Measurements from ENCODE around the gene ARID3A. TPM values are rescaled to one million over a fixed set of nuclear protein-coding genes. Genes with fewer than 3 reads are reported as not detected.
A peak's percentile ranks its signal among the peaks of the same experiment; 100 is the strongest.

Gene ARID3A
- polyA plus RNA-seq, 6 donors from 2014 or later: 0.13 to 1.1 (median 0.59) TPM

DNA sequence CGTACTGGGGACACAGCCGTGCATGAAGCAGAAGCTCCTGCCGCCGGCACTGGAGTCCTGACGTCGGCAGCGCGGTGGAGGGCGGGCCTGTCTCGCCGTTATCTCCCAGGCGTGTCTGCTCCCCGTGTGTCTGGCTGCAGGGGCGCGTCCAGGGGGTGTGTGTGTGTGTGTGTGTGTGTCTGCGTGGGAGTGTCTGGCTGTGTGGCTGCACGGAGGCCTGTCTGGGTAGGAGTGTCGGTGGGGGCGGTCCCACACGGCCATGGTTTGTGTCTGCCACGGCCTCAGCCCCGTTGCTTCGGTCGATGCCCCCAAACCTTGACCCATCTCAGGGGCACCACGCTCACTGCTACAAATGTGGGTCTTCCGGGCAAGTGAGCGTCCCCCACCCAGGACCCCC is 18.3 kb downstream of the ARID3A start:
- DNase-seq (peak; percentile 42), ATAC-seq (ENCODE audit: low read depth in 2 of 2) (no peak)
- Mint-ChIP-seq H3K4me1 (peaks cover 28 to 45% (median 43%) of the 10 kb centered on the region in 3 donors), H3K36me3 (no peaks in the 10 kb centered on the region), H3K4me3 (peak overlapping the region in 1 of 8 donors; percentile 45), H3K9me3 (peaks cover 0 to 2% (median 0%) of the 10 kb centered on the region in 7 donors), H3K27me3 (no peaks in the 10 kb centered on the region), H3K27ac (peak overlapping the region in 4 of 6 donors; percentile 33 to 97 (median 90))

DNA sequence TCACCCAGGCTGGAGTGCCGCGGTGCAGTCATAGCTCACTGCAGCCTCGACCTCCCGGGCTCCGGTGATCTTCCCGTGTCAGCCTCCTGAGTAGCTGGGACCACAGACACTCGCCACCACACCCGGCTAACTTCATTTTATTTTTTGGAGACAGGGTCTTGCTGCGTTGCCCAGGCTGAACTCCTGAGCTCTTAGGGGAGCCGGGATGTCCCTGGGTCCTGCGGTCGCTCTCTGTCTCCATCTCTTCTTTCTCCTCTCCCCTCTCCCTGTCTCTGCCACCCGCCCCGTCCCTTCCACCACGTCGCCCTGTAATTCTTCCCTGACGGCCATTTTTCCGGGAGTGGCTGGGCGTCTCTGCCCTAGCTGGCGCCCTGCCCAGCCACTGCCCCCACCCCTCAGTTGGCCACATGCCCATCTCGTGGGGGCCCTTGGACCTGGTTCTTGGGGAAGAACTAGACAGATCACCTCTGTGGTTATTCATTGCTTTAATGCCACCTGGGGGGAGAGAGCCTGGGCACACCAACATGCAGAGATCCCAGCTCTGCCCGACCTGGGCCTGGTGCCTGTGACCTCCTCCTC is 18.9 kb downstream of the ARID3A start:
- H3K4me3 Mint-ChIP-seq: no peak overlapping the region

DNA sequence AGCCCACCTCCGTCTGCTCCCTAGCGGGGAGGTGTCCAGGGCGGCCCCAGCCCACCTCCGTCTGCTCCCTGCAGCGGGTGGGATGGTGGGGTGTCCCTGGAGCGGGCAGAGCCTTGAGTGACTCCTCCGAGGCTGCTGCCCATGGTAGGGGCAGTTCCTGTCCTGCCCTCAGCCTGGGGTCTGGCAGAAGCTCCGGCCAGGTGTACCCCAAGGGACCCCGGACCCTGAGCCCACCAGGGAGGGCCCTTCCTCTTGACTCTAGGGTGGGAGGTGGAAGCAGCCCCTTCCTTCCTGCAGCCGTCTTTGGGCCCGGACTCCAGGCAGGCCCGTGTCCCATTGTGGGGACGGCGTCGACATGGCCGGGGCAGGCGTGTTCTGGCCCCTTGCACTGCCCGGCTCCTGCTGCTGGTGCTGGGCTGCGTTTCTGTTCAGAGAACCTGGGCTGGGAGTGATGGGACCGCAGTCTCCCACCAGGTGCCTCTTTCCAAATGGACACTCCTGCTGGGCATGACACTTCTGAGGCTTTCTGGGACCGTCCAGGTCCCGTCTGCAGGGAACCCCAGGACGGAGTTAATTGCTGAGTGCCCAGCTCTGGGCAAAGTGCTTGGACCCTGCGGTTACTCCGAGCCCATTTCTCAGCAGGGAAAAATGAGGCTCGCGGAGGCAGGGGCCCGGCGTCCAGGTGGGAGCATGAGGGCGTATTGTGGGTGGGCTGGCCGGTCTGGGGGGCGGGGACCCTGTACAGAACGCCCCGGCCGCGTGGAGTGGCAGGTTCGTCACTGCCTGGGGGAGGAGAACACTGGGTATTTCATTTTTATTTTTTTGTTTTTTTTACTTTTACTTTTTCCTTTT is 19.8 kb downstream of the ARID3A start:
- ATAC-seq (ENCODE audit: low read depth in 2 of 2) (no peak), DNase-seq (no peak)
- Mint-ChIP-seq H3K36me3 (no peaks in the 10 kb centered on the region), H3K27ac (peak overlapping the region in 3 of 6 donors; percentile 73 to 97 (median 76)), H3K4me1 (peaks cover 17 to 38% (median 34%) of the 10 kb centered on the region in 3 donors), H3K4me3 (no peak overlapping the region), H3K9me3 (peaks cover 0 to 2% (median 0%) of the 10 kb centered on the region in 7 donors), H3K27me3 (no peaks in the 10 kb centered on the region)

More for the DNA sequence above, 18.9 kb downstream of the ARID3A start:
- Mint-ChIP-seq H3K4me1 (peaks cover 24 to 43% (median 39%) of the 10 kb centered on the region in 3 donors), H3K27me3 (no peaks in the 10 kb centered on the region), H3K27ac (peak overlapping the region; percentile 76 to 97 (median 86)), H3K9me3 (peaks cover 0 to 2% (median 0%) of the 10 kb centered on the region in 7 donors), H3K36me3 (no peaks in the 10 kb centered on the region)
- DNase-seq: no peak
- ATAC-seq (ENCODE audit: low read depth in 2 of 2): no peak

DNA sequence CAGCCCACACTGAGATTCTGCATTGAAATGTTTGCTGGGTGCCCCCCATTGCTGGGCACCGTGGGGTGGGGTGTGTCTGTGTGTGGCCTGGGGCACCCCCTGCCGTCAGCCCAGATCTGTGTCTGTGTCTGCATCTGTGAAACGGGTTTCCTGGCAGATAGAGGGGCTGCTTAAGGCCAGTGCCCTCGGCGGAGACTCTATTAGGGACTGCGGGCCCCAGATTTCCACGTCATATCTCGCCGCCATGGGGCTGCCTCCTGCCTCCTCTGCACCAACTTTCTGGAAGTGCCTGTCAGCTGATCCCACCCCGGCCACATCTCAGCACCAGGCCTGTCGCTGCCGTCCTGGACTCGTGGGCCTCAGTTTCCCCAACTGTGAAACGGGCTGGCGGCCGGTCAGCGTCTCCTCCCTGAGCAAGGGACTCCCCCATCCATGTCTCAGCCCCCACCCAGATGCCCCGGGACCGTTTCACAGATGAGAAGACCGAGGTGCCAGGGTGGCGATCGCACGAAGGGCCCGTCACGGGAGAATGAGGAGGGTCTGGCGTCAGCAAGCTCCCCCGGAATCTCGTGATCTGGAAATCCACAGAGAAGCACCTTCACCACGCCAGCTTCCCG is 21.4 kb downstream of the ARID3A start:
- peaks cover 0 to 2% (median 0%) of the 10 kb centered on the region in 7 donors for H3K9me3 Mint-ChIP-seq
- DNase-seq (no peak), ATAC-seq (ENCODE audit: low read depth in 2 of 2) (peak in 1 of 2 donors; percentile 32)
- H3K36me3 Mint-ChIP-seq: no peaks in the 10 kb centered on the region
- H3K4me3 Mint-ChIP-seq: peak overlapping the region; percentile 62 to 85 (median 76)
- peaks cover 12 to 34% (median 29%) of the 10 kb centered on the region in 3 donors for H3K4me1 Mint-ChIP-seq
- H3K27ac Mint-ChIP-seq: peak overlapping the region; percentile 97 to 99 (median 99)
- H3K27me3 Mint-ChIP-seq: no peaks in the 10 kb centered on the region

DNA sequence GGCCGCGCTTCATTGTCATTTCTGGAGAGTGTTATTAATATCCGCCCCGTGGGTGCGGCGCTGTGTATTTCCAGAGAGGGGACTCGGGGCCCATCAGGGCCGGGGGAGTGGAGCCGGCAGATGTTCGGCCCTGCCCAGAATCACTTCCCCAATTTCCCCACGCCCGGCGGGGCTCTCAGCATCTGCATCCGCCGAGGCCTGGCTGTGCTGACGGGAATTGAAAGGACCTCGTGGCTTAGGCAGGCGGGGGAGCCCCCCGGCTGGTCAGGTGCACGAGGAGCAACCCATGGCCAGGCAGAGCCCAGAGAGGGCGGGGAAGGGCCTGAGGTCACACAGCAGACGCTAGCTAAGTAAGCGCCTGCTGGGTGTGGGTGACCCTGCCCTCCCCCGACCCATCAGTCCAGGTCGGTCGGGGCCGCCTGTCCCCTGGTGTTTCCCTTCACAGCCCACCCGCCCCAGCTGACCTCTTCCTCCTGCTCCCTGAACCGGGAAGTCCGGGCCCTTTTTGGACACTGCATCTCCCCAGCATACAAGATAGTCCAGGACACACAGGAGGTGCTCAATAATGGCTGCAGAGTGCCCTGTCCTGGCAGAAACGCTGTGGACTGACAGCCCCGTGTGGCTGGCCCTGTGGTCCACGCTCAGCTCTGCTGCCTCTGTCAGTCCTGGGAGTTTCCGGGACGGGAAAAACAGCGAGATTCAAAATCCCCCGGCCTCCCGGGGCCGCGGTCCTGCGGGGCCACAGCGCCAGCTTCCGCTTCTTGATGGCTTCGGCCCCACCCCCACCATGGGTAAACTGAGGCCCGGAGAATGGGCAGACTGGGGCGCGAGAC is 22.1 kb downstream of the ARID3A start:
- Mint-ChIP-seq H3K4me1 (peaks cover 12 to 35% (median 31%) of the 10 kb centered on the region in 3 donors), H3K36me3 (no peaks in the 10 kb centered on the region), H3K27me3 (no peaks in the 10 kb centered on the region), H3K9me3 (peaks cover 0 to 2% (median 0%) of the 10 kb centered on the region in 7 donors), H3K27ac (peak overlapping the region; percentile 97 to 99 (median 99)), H3K4me3 (peak overlapping the region; percentile 62 to 85 (median 76))
- peak; percentile 96 for DNase-seq
- ATAC-seq (ENCODE audit: low read depth in 2 of 2): peak; percentile 86 to 89

DNA sequence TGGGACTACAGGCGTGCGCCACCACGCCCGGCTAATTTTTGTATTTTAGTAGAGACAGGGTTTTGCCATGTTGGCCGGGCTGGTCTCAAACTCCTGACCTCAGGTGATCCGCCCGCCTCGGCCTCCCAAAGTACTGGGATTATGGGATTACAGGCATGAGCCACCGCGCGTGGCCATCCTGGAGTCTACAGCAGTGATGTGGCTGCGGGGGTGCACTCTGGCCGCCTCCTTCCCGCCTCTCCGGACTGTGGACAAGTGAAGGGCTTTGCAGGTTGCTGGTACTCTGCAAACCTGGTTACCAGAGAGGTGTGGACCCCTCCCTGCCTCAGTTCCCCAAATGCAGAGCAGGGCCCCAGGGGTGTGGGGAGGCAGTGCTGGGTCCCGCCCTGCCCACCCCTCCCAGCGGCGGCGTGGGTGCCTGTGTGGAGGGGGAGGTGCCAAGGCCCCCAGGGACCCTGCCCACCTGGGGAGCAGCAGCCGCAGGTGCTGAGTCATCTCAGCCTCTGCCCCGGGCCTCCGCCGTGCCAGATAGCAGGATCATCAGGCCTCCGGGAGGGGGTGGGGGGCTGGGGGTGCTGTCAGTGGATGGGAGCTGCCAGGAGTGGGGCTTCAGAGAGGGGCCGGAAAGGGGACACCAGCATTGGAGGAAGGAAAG is 23.1 kb downstream of the ARID3A start:
- ATAC-seq (ENCODE audit: low read depth in 2 of 2) (no peak), DNase-seq (no peak)
- Mint-ChIP-seq H3K27ac (peak overlapping the region in 5 of 6 donors; percentile 80 to 97 (median 85)), H3K9me3 (peaks cover 0 to 2% (median 0%) of the 10 kb centered on the region in 7 donors), H3K36me3 (no peaks in the 10 kb centered on the region), H3K4me3 (peak overlapping the region in 3 of 8 donors; percentile 62 to 71 (median 71)), H3K27me3 (no peaks in the 10 kb centered on the region), H3K4me1 (peaks cover 20 to 43% (median 40%) of the 10 kb centered on the region in 3 donors)

DNA sequence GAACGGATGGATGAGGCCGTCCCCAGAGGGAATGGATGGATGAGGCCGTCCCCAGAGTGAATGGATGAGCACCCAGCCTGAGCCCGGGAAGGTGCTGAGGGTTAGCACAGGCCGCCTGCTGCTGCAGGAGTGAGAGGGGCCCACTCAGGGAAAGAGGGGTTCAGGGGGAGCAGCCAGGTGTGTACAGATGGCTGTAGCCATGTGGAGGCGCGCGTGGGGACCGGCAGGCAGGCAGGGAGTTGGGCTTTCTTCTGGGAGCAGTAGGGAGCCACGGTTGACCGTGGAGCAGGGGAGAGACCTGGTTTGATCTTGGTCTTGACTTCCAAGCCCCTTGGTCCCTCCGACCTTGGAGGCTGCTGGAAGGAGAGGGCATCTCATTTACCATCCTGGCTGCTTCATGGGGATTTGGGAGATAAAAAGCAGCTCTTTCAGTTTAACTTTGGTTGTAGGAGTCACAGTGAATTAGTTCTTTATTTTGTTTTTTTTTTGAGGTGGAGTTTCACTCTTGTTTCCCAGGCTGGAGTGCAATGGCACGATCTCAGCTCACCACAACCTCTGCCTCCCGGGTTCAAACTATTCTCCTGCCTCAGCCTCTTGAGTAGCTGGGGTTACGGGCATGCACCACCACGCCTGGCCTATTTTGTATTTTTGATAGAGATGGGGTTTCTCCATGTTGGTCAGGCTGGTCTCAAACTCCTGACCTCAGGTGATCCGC is 24.7 kb downstream of the ARID3A start:
- DNase-seq (no peak), ATAC-seq (ENCODE audit: low read depth in 2 of 2) (no peak)
- peak overlapping the region; percentile 52 to 89 (median 68) for H3K27ac Mint-ChIP-seq
- no peaks in the 10 kb centered on the region for H3K27me3 Mint-ChIP-seq
- no peaks in the 10 kb centered on the region for H3K9me3 Mint-ChIP-seq
- peak overlapping the region in 6 of 8 donors; percentile 12 to 84 (median 38) for H3K4me3 Mint-ChIP-seq
- no peaks in the 10 kb centered on the region for H3K36me3 Mint-ChIP-seq
- H3K4me1 Mint-ChIP-seq: peaks cover 20 to 41% (median 35%) of the 10 kb centered on the region in 3 donors

DNA sequence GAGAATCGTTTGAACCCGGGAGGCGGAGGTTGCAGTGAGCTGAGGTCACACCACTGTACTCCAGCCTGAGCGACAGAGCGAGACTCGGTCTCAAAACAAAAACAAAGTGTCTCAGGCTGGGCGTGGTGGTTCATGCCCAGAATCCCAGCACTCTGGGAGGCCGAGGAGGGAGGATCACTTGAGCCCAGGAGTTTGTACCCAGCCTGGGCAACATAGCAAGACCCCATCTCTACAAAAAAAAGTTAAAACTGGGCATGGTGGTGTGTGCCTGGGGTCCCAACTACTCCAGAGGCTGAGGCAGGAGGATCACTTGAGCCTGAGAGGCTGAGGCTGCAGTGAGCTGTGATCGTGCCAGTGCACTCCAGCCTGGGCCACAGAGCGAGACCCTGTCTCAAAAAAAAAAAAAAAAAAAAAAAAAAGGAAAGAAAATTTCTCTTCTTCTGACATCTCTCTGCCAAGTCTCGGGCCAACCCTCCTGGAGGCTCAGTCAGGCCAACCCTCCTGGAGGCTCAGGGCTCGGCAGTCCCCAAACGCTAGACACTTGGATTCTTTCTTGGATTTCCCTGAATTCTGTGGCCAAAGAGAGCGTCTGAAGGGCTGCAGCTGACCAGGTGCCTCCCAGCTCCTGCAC is 26.3 kb downstream of the ARID3A start:
- H3K4me3 Mint-ChIP-seq: peak overlapping the region in 4 of 8 donors; percentile 35 to 55 (median 42)

DNA sequence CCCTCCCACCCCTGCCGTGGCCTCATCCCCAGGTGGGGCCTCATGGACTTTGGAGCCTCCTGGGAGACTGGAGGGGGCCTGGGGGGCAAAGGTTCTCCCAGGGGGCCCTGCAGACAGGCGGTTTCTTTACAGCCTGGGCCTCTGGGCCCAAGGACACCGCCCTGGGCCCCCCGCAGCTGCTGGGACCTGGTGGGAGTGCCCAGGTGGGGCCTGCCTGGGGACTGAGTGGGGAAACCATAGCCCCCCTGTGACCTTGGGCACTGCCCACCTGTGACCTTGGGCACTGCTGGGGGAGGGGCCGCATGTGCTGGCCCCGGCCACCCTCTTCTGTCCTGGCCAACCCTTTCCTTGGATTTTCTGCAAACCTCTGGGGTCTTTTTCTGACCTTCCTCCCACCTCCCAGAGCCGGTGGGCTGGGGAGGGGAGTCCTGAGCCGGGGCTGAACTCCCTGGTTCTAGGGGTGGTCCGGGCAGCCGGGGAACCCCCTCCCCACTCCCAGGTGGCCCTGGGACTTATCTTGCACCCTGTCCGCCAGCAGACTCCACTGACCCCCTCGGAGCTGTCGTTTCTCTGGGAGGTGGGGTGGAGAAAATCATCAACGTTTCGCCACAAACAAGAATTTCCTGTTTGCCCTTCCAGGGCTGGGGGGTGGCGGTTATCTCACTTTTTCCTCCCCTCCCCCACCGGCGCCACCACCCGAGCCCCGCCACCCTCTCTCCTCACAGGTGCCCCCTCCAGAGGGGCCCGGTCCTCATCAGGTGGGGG is 27.0 kb downstream of the ARID3A start:
- Mint-ChIP-seq H3K4me3 (peak overlapping the region in 6 of 8 donors; percentile 32 to 71 (median 56)), H3K36me3 (no peaks in the 10 kb centered on the region), H3K27ac (peak overlapping the region in 2 of 6 donors; percentile 47 to 75), H3K9me3 (no peaks in the 10 kb centered on the region), H3K27me3 (no peaks in the 10 kb centered on the region), H3K4me1 (peaks cover 12 to 27% (median 26%) of the 10 kb centered on the region in 3 donors)
- ATAC-seq (ENCODE audit: low read depth in 2 of 2) (peak in 1 of 2 donors; percentile 13), DNase-seq (no peak)

More for the DNA sequence above, 26.3 kb downstream of the ARID3A start:
- no peaks in the 10 kb centered on the region for H3K27me3 Mint-ChIP-seq
- H3K27ac Mint-ChIP-seq: peak overlapping the region in 4 of 6 donors; percentile 33 to 75 (median 50)
- no peaks in the 10 kb centered on the region for H3K9me3 Mint-ChIP-seq
- DNase-seq (no peak), ATAC-seq (ENCODE audit: low read depth in 2 of 2) (no peak)
- H3K36me3 Mint-ChIP-seq: no peaks in the 10 kb centered on the region
- H3K4me1 Mint-ChIP-seq: peaks cover 18 to 34% (median 33%) of the 10 kb centered on the region in 3 donors

DNA sequence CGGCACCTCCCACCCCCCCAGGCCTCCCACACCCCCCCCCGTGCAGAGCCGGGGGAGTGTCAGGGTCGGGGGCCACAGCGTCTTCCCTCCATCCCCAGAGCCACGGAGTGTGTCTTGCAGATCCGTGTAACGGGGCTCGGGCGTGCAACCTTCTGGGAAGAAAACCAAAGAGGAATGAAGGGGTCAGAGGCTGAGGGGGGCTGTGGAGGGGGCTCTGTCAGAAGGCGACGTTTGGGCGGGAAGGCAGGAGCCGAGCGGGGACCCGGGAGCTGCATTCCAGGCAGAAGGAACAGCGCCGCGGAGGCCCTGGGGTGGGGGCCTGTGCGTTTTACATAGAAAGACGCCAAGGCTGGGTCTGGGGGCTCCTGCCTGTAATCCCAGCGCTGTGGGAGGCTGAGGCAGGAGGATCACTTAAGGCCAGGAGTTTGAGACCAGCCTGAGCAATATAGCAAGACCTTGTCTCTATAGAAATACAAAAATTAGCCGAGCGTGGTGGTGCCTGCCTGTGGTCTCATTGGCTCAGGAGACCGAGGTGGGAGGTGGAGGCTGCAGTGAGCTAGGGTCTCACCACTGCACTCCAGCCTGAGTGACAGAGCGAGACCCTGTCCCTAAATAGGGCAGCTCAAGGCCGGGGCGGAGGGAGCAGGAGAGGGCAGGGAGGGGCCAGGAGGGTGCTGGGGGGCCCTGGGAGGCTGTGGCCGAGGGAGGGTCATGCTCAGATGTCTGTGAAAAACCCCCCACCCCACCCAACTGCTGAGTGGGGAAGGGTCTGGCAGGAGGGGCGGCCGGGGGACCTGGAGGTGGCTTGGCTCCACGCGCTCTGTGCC is 27.8 kb downstream of the ARID3A start:
- peaks cover 8 to 20% (median 19%) of the 10 kb centered on the region in 3 donors for H3K4me1 Mint-ChIP-seq

More for the DNA sequence above, 27.8 kb downstream of the ARID3A start:
- no peak for DNase-seq
- peak overlapping the region in 5 of 8 donors; percentile 32 to 75 (median 64) for H3K4me3 Mint-ChIP-seq
- ATAC-seq (ENCODE audit: low read depth in 2 of 2): peak in 1 of 2 donors; percentile 7
- no peaks in the 10 kb centered on the region for H3K9me3 Mint-ChIP-seq
- peak overlapping the region in 4 of 6 donors; percentile 39 to 90 (median 76) for H3K27ac Mint-ChIP-seq
- no peaks in the 10 kb centered on the region for H3K27me3 Mint-ChIP-seq
- H3K36me3 Mint-ChIP-seq: no peaks in the 10 kb centered on the region
